SK-N-SH treated with all-trans-retinoic acid at 6 μM for 48 hours (cell line): Measurements from ENCODE around the gene UBFD1.
"Not testable (repeated sequence)": the region's sequence is repeated elsewhere in the genome, so short reads cannot be mapped to it uniquely, and the experiment has no call there.

Source experiments
- SNAI2 ChIP-seq: fragments of 250-450 bp; sonication (Bioruptor Pico); IDR thresholded peaks from 2 replicates; pipeline ENCODE4 v1.5.0; 2020; ENCODE audit warnings: mild to moderate bottlenecking, moderate library complexity
- ZNF70 ChIP-seq: fragments of 450-650 bp; formaldehyde crosslinking; IDR thresholded peaks from 2 replicates; pipeline ENCODE4 v1.5.0; 2020; ENCODE audit warnings: mild to moderate bottlenecking, moderate library complexity

DNA sequence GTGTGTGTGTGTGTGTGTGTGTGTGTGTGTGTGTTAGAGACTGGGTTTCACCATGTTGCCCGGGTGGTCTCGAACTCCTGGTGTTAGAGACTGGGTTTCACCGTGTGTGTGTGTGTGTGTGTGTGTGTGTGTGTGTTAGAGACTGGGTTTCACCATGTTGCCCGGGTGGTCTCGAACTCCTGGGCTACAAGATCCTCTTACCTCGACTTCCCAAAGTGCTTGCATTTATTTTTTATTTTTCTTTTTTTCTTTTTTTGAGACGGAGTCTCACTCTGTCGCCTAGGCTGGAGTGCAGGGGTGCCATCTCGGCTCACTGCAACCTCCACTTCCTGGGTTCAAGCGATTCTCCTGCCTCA lies 46.6 kb upstream of the UBFD1 start:
- not testable (repeated sequence) for TF ChIP-seq ZNF70; SNAI2 (CRISPR knock-in tag)
